Heart left ventricle (tissue), 13 donors: Measurements from ENCODE around the gene SPATA31D1.
"Not testable (repeated sequence)": the region's sequence is repeated elsewhere in the genome, so short reads cannot be mapped to it uniquely, and the experiment has no call there.

Experiments
- CTCF ChIP-seq, 12 donors: fragments of 200-600 bp; sonication (generic) in 4 of 12; IDR thresholded peaks; one replicate each; pipeline versions ENCODE4 v1.5.0 to v1.8.0; 2018 to 2022; ENCODE audit warnings: antibody characterized with exemption in 12 of 12, mild to moderate bottlenecking in 5 of 12
- POLR2A ChIP-seq, 2 donors: fragments of 450-650 bp; IDR thresholded peaks; one replicate each; pipeline ENCODE4 v1.6.1; 2017; ENCODE audit warnings: antibody characterized with exemption in 2 of 2, mild to moderate bottlenecking in 2 of 2, moderate library complexity in 2 of 2
- donor health status: ischemic (EF 13 %, LVEDD 7.1; RV severe dilation, severe dysfunction).
- donor health status: DM: no; HTN: yes; CAD: no.
- donor health status: DM: no; HTN: no; CAD: no.
- donor health status: ischemic (EF 25% LVEDD 6.9; RV normal size, moderate dysfunction).
- donor health status: ischemic (EF 25% LVEDD 5.7; RV mildly dilated, moderate dysfunction).
- donor health status: ischemic (EF 35%, LVEDD 5.7; RV mildly dilated, moderate dysfunction).
- donor health status: nonischemic (EF 11% LVEDD 7.7; RV severe dilation, severe dysfunction).
- donor health status: DM: yes; HTN: yes; CAD: no.
- donor health status: PGD.
- donor health status: ischemic (EF 29% LVEDD 5.4; RV normal size, mild dysfunction).
- donor health status: nonischemic (EF 23%, LVEDD 6.1; RV moderate dilation, normal function).

GRCh38 chr9:81948650-81949049 lies 39.9 kb upstream of the SPATA31D1 start:
- not testable (repeated sequence) for TF ChIP-seq CTCF, POLR2A (IDR thresholded peaks at IDR 0.05)
